Upper lobe of right lung (tissue), 1 donor: ENCODE measurements around the gene ABCA9. TPM values are rescaled to one million over a fixed set of nuclear protein-coding genes. Genes with fewer than 3 reads are reported as not detected.

Source experiments
- ATAC-seq: fragments of 200-7000 bp; cut with Tn5 transposase; one replicate; pipeline ENCODE4 v1.9.1; 2020; ENCODE audit warnings: mild to moderate bottlenecking, moderate library complexity
- DNase-seq: peaks from one replicate; pipeline ENCODE4 v3.0.0-alpha.2; 2020
- H3K27ac ChIP-seq: fragments of 200-600 bp; one replicate; pipeline ENCODE4 v1.8.0; 2022
- H3K27me3 ChIP-seq: fragments of 200-600 bp; one replicate; pipeline ENCODE4 v1.8.0; 2022; ENCODE audit warnings: mild to moderate bottlenecking
- H3K36me3 ChIP-seq: fragments of 200-600 bp; one replicate; pipeline ENCODE4 v1.8.0; 2022
- H3K4me1 ChIP-seq: fragments of 200-600 bp; one replicate; pipeline ENCODE4 v1.8.0; 2022
- H3K4me3 ChIP-seq: fragments of 200-600 bp; one replicate; pipeline ENCODE4 v1.8.0; 2022; ENCODE audit warnings: mild to moderate bottlenecking
- H3K9me3 ChIP-seq: fragments of 200-600 bp; one replicate; pipeline ENCODE4 v1.8.0; 2022
- CTCF ChIP-seq: fragments of 200-600 bp; IDR thresholded peaks from one replicate; pipeline ENCODE4 v1.8.0; 2022; ENCODE audit warnings: antibody characterized with exemption
- intact Hi-C: fragments of 100-400 bp; cut with DNase I; formaldehyde crosslinking; loops from one replicate; pipeline ENCODE4 v1.11.0; 2022
- total RNA-seq: library from RNA; stranded (reverse); fragmentation: NEBNext Ultra II Directional; extraction: Animal tissue kit (Norgen Biotek cat#: 25700); gene quantifications from one replicate; pipeline ENCODE4 v1.2.1, GENCODE V29; 2021
- donor health status: DM: no; HTN: yes; CAD: no; lungs with severe emphysema.

The ABCA9 gene
- total RNA-seq, 1 donor from 2014 or later: 11.1 TPM

- intact Hi-C loops: no loop called here
- H3K4me1 ChIP-seq: no peaks in the 10 kb centered on the region
- no peak for TF ChIP-seq CTCF
Observed at GRCh38 chr17:69069226-69069750, 8.6 kb upstream of the ABCA9 start.

GRCh38 chr17:69067274-69068047 lies 6.7 kb upstream of the ABCA9 start:
- Histone ChIP-seq H3K27ac (no peak overlapping the region), H3K27me3 (no peaks in the 10 kb centered on the region), H3K4me1 (no peaks in the 10 kb centered on the region), H3K36me3 (no peaks in the 10 kb centered on the region), H3K9me3 (no peaks in the 10 kb centered on the region), H3K4me3 (no peak overlapping the region)
- DNase-seq: no peak
- no peak for TF ChIP-seq CTCF
- intact Hi-C loops: no loop called here
- ATAC-seq: no peak

More at GRCh38 chr17:69069226-69069750, 8.6 kb upstream of the ABCA9 start:
- Histone ChIP-seq H3K27ac (no peak overlapping the region), H3K36me3 (no peaks in the 10 kb centered on the region), H3K4me3 (no peak overlapping the region), H3K9me3 (no peaks in the 10 kb centered on the region), H3K27me3 (no peaks in the 10 kb centered on the region)
- ATAC-seq (no peak), DNase-seq (no peak)

GRCh38 chr17:69066482-69066881 lies 5.8 kb upstream of the ABCA9 start:
- Histone ChIP-seq H3K4me3 (no peak overlapping the region), H3K36me3 (no peaks in the 10 kb centered on the region), H3K4me1 (no peaks in the 10 kb centered on the region), H3K27ac (no peak overlapping the region), H3K27me3 (no peaks in the 10 kb centered on the region), H3K9me3 (no peaks in the 10 kb centered on the region)
- DNase-seq (no peak), ATAC-seq (no peak)
- intact Hi-C loops: no loop called here
- no peak for TF ChIP-seq CTCF

- Histone ChIP-seq H3K4me1 (no peaks in the 10 kb centered on the region), H3K36me3 (no peaks in the 10 kb centered on the region), H3K4me3 (no peak overlapping the region), H3K27me3 (no peaks in the 10 kb centered on the region), H3K9me3 (no peaks in the 10 kb centered on the region), H3K27ac (no peak overlapping the region)
- intact Hi-C loops: no loop called here
- no peak for TF ChIP-seq CTCF
- no peak for ATAC-seq
- no peak for DNase-seq
Observed at GRCh38 chr17:69065113-69065512, 4.4 kb upstream of the ABCA9 start.

DNA sequence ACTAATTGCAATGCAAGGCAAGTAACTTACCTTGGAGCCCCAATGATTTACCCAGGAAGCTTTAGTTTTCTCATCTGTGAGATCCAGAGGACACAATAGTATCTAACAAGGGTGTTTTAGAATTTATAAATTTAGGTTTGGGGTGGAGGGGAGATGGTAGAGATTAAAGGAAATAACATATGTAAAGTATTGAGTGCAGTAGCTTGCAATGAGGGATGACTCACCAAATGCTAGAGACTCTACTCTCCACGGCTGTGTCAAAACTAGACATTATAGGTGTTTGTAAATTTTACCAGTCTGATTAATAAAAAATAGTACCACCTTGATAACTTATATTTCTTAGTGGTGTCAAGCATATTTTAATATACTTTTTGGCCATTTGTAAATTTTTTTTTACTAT lies 3.7 kb upstream of the ABCA9 start:
- no peak for TF ChIP-seq CTCF
- Histone ChIP-seq H3K27ac (no peak overlapping the region), H3K27me3 (no peaks in the 10 kb centered on the region), H3K36me3 (no peaks in the 10 kb centered on the region), H3K9me3 (no peaks in the 10 kb centered on the region), H3K4me3 (no peak overlapping the region), H3K4me1 (no peaks in the 10 kb centered on the region)
- DNase-seq (no peak), ATAC-seq (no peak)
- intact Hi-C loops: no loop called here
